Neural progenitor cell (in vitro differentiated cells): ENCODE results near the gene ATP23. TPM values are rescaled to one million over a fixed set of nuclear protein-coding genes. Genes with fewer than 3 reads are reported as not detected.

Experiments
- DNase-seq: peaks from one replicate; pipeline ENCODE4 v3.0.0-alpha.2; 2016; ENCODE audit warnings: low spot score
- H2AFZ ChIP-seq: fragments of 200-600 bp; sonication (generic); replicated peaks from 2 replicates; pipeline ENCODE4 v1.6.1; 2016; ENCODE audit warnings: antibody characterized with exemption
- H3F3A ChIP-seq: fragments of 200-600 bp; sonication (generic); 2 replicates; pipeline ENCODE4 v1.6.1; 2016; ENCODE audit warnings: antibody characterized with exemption, low read depth
- H3K27ac ChIP-seq: fragments of 200-600 bp; sonication (generic); 2 replicates; pipeline ENCODE4 v1.5.1; 2016; ENCODE audit warnings: mild to moderate bottlenecking
- H3K27me3 ChIP-seq: fragments of 200-600 bp; sonication (generic); 2 replicates; pipeline ENCODE4 v1.6.1; 2016; ENCODE audit warnings: mild to moderate bottlenecking, moderate library complexity
- H3K36me3 ChIP-seq: fragments of 200-600 bp; sonication (generic); 2 replicates; pipeline ENCODE4 v1.5.1; 2016
- H3K4me1 ChIP-seq: fragments of 200-600 bp; sonication (generic); 2 replicates; pipeline ENCODE4 v1.6.1; 2016; ENCODE audit warnings: mixed run types
- H3K4me2 ChIP-seq: fragments of 200-600 bp; sonication (generic); 2 replicates; pipeline ENCODE4 v1.6.1; 2016
- H3K4me3 ChIP-seq: fragments of 200-600 bp; sonication (generic); 2 replicates; pipeline ENCODE4 v1.5.1; 2016
- H3K79me2 ChIP-seq: fragments of 200-600 bp; sonication (generic); 2 replicates; pipeline ENCODE4 v1.6.1; 2016; ENCODE audit warnings: low read depth
- H3K9ac ChIP-seq: fragments of 200-600 bp; sonication (generic); 2 replicates; pipeline ENCODE4 v1.6.1; 2016
- H3K9me3 ChIP-seq: fragments of 200-600 bp; sonication (generic); 2 replicates; pipeline ENCODE4 v1.5.1; 2016; ENCODE audit warnings: low read depth
- H4K20me1 ChIP-seq: fragments of 200-600 bp; sonication (generic); 2 replicates; pipeline ENCODE4 v1.6.1; 2016; ENCODE audit warnings: low read depth
- H3K27ac Mint-ChIP-seq: 3 replicates; pipeline ENCODE4 v1.8.0; 2021; ENCODE audit warnings: mixed read lengths
- H3K27me3 Mint-ChIP-seq: 2 replicates; pipeline ENCODE4 v1.8.0; 2022; ENCODE audit warnings: low read depth, mild to moderate bottlenecking, inconsistent platforms, moderate library complexity, mixed read lengths; ENCODE audit not compliant: insufficient read depth
- H3K36me3 Mint-ChIP-seq: 3 replicates; pipeline ENCODE4 v1.8.0; 2021; ENCODE audit warnings: mixed read lengths
- H3K4me1 Mint-ChIP-seq: 3 replicates; pipeline ENCODE4 v1.8.0; 2021; ENCODE audit warnings: mixed read lengths
- H3K4me3 Mint-ChIP-seq: 3 replicates; pipeline ENCODE4 v1.8.0; 2021; ENCODE audit warnings: mild to moderate bottlenecking, moderate library complexity, mixed read lengths
- H3K9me3 Mint-ChIP-seq: 3 replicates; pipeline ENCODE4 v1.8.0; 2020; ENCODE audit warnings: mixed read lengths
- EZH2 ChIP-seq: fragments of 200-600 bp; sonication (generic); IDR thresholded peaks from 2 replicates; pipeline ENCODE4 v1.6.1; 2017; ENCODE audit warnings: antibody characterized with exemption, mild to moderate bottlenecking, moderate library complexity
- EZH2phosphoT487 ChIP-seq: fragments of 200-600 bp; sonication (generic); IDR thresholded peaks from 2 replicates; pipeline ENCODE4 v1.6.1; 2017; ENCODE audit warnings: antibody characterized with exemption
- total RNA-seq: library from RNA; depleted of rRNA; stranded (reverse); fragments of >200 nt; gene quantifications from 2 replicates; pipeline ENCODE4 v1.2.3, GENCODE V29; 2015; ENCODE audit warnings: low replicate concordance
- TF ChIP-seq, protein P1 (sequence below): fragments of 200-600 bp; sonication (generic); IDR thresholded peaks from 2 replicates; pipeline ENCODE4 v1.5.1; 2017; ENCODE audit warnings: antibody characterized with exemption, mild to moderate bottlenecking

Gene ATP23
- total RNA-seq, 1 donor from 2014 or later = 11.4 TPM

DNA sequence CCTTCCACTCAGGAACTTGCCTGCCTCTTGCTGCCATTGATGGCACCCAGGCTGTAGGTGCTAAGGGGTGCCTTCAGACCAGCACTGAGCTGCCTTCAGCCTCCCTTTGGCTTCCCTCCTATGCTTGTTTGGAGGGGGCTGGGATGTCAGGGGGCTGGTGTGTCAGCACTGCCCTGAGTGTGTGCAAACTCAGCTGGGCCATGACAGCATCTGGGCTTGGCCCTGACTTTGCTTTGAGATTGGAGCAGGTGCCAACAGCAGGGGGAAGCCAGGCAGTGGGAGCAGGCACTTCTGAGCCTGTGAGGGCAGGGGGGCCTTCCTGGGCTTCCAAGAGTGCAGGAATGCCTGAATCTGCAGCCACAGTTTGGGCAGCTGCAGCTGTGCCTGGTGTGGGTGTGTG, 56.9 kb downstream of the ATP23 start:
- Histone ChIP-seq H3K79me2 (no peaks in the 10 kb centered on the region), H3K9ac (no peak overlapping the region), H3K4me1 (no peaks in the 10 kb centered on the region), H2AFZ (no peak overlapping the region), H3K4me3 (no peak overlapping the region), H3K36me3 (peaks cover 5% of the 10 kb centered on the region), H4K20me1 (no peaks in the 10 kb centered on the region), H3F3A (no peaks in the 10 kb centered on the region), H3K9me3 (peaks cover 14% of the 10 kb centered on the region), H3K4me2 (no peak overlapping the region), H3K27me3 (no peaks in the 10 kb centered on the region), H3K27ac (no peak overlapping the region)
- no peaks in the 10 kb centered on the region for H3K4me1 Mint-ChIP-seq
- peaks cover 29% of the 10 kb centered on the region for H3K9me3 Mint-ChIP-seq
- no peaks in the 10 kb centered on the region for H3K27me3 Mint-ChIP-seq
- H3K27ac Mint-ChIP-seq = no peak overlapping the region
- DNase-seq = no peak
- no peaks in the 10 kb centered on the region for H3K36me3 Mint-ChIP-seq
- H3K4me3 Mint-ChIP-seq = no peak overlapping the region
- TF ChIP-seq EZH2 = no peak
- TF ChIP-seq, protein P1, sequence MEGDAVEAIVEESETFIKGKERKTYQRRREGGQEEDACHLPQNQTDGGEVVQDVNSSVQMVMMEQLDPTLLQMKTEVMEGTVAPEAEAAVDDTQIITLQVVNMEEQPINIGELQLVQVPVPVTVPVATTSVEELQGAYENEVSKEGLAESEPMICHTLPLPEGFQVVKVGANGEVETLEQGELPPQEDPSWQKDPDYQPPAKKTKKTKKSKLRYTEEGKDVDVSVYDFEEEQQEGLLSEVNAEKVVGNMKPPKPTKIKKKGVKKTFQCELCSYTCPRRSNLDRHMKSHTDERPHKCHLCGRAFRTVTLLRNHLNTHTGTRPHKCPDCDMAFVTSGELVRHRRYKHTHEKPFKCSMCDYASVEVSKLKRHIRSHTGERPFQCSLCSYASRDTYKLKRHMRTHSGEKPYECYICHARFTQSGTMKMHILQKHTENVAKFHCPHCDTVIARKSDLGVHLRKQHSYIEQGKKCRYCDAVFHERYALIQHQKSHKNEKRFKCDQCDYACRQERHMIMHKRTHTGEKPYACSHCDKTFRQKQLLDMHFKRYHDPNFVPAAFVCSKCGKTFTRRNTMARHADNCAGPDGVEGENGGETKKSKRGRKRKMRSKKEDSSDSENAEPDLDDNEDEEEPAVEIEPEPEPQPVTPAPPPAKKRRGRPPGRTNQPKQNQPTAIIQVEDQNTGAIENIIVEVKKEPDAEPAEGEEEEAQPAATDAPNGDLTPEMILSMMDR = no peak
- no peak for TF ChIP-seq EZH2phosphoT487

DNA sequence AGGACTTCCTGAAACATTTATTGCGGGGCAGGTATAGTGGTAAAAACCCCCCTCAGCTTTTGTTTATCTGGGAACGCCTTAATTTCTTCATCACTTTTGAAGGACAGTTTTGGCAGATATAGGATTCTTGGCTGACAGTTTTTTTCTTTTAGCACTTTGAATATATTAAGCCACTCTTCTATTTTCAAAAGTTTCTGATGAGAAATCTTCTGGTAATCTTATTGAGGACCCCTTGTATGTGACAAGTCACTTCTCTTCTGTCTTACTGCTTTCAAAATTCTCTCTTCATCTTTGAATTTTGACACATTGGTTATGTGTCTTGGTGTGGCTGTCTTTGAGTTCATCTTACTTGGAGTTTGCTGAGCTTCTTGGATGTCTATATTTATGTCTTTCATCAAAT, 59.1 kb downstream of the ATP23 start:
- Mint-ChIP-seq H3K4me1 (no peaks in the 10 kb centered on the region), H3K4me3 (no peak overlapping the region), H3K9me3 (peaks cover 25% of the 10 kb centered on the region), H3K27me3 (no peaks in the 10 kb centered on the region), H3K27ac (no peak overlapping the region), H3K36me3 (no peaks in the 10 kb centered on the region)
- no peaks in the 10 kb centered on the region for H3K27me3 ChIP-seq
- H3K27ac ChIP-seq = no peak overlapping the region
- H3K79me2 ChIP-seq = no peaks in the 10 kb centered on the region
- H3K4me3 ChIP-seq = no peak overlapping the region
- H3F3A ChIP-seq = no peaks in the 10 kb centered on the region
- H4K20me1 ChIP-seq = no peaks in the 10 kb centered on the region
- H3K4me1 ChIP-seq = no peaks in the 10 kb centered on the region
- no peak for DNase-seq
- no peak overlapping the region for H3K9ac ChIP-seq
- peaks cover 5% of the 10 kb centered on the region for H3K36me3 ChIP-seq
- TF ChIP-seq EZH2phosphoT487 = no peak
- TF ChIP-seq, protein P1 = no peak
- no peak for TF ChIP-seq EZH2
- H3K9me3 ChIP-seq = peaks cover 14% of the 10 kb centered on the region
- H3K4me2 ChIP-seq = no peak overlapping the region
- no peak overlapping the region for H2AFZ ChIP-seq

- Mint-ChIP-seq H3K4me3 (no peak overlapping the region), H3K27me3 (no peaks in the 10 kb centered on the region), H3K4me1 (peaks cover 3% of the 10 kb centered on the region), H3K9me3 (no peaks in the 10 kb centered on the region), H3K36me3 (no peaks in the 10 kb centered on the region), H3K27ac (no peak overlapping the region)
- no peaks in the 10 kb centered on the region for H3K27me3 ChIP-seq
- H2AFZ ChIP-seq = no peak overlapping the region
- DNase-seq = no peak
- H3K9ac ChIP-seq = no peak overlapping the region
- H3K79me2 ChIP-seq = no peaks in the 10 kb centered on the region
- H4K20me1 ChIP-seq = no peaks in the 10 kb centered on the region
- no peak overlapping the region for H3K27ac ChIP-seq
- H3K9me3 ChIP-seq = no peaks in the 10 kb centered on the region
- H3K4me2 ChIP-seq = no peak overlapping the region
- no peaks in the 10 kb centered on the region for H3K4me1 ChIP-seq
- no peak overlapping the region for H3K4me3 ChIP-seq
- TF ChIP-seq EZH2phosphoT487 = no peak
- no peak for TF ChIP-seq EZH2
- TF ChIP-seq, protein P1 = no peak
- H3K36me3 ChIP-seq = no peaks in the 10 kb centered on the region
- no peaks in the 10 kb centered on the region for H3F3A ChIP-seq
Observed at GRCh38 chr12:58007875-58008274, 66.5 kb downstream of the ATP23 start.

- Histone ChIP-seq H3K9ac (no peak overlapping the region), H3K4me2 (no peak overlapping the region), H3K9me3 (no peaks in the 10 kb centered on the region), H3K27me3 (no peaks in the 10 kb centered on the region), H3F3A (no peaks in the 10 kb centered on the region), H3K79me2 (no peaks in the 10 kb centered on the region), H3K36me3 (no peaks in the 10 kb centered on the region), H3K4me3 (no peak overlapping the region), H4K20me1 (no peaks in the 10 kb centered on the region), H3K4me1 (no peaks in the 10 kb centered on the region), H3K27ac (no peak overlapping the region), H2AFZ (no peak overlapping the region)
- no peaks in the 10 kb centered on the region for H3K36me3 Mint-ChIP-seq
- no peak overlapping the region for H3K27ac Mint-ChIP-seq
- H3K4me3 Mint-ChIP-seq = no peak overlapping the region
- TF ChIP-seq, protein P1 = no peak
- TF ChIP-seq EZH2 (no peak), EZH2phosphoT487 (no peak)
- no peaks in the 10 kb centered on the region for H3K27me3 Mint-ChIP-seq
- DNase-seq = no peak
- no peaks in the 10 kb centered on the region for H3K9me3 Mint-ChIP-seq
- H3K4me1 Mint-ChIP-seq = peaks cover 3% of the 10 kb centered on the region
Observed at GRCh38 chr12:58008634-58009033, 67.3 kb downstream of the ATP23 start.
